Body of pancreas (tissue), 4 donors: ENCODE results near the gene CCDC68.

ENCODE experiments used
- POLR2A ChIP-seq, 3 donors: fragments of 450-650 bp; IDR thresholded peaks; one replicate each; pipeline ENCODE4 v1.6.1; 2016; ENCODE audit warnings: antibody characterized with exemption in 3 of 3, mild to moderate bottlenecking in 2 of 3
- TF ChIP-seq, protein P1 (sequence below), 7 experiments: fragments of 450-650 bp in 4 of 7; fragments of 200-600 bp in 3 of 7; sonication (generic) in 3 of 7; IDR thresholded peaks; one replicate each; pipeline ENCODE4 v1.5.1; 2016 to 2019; ENCODE audit warnings: antibody characterized with exemption in 7 of 7

DNA sequence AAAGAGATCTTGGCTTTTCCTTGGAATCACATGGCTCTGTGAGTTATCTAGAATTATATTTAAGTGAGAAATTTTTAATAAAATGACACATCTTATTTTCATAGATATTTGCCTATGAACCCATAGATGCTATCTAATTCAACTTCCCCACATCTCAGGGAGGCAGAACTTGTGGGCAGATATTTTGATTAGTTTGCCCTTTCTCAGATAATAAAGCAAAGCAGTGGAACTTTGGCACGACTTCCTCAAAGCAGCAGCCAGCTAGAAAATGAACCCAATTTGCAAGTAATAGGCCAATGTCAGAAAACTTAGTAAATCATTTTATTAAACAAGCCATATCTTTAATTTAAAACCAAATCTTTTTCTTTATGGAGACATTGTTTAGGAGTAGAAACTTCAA lies 98.3 kb downstream of the CCDC68 start:
- TF ChIP-seq, protein P1, sequence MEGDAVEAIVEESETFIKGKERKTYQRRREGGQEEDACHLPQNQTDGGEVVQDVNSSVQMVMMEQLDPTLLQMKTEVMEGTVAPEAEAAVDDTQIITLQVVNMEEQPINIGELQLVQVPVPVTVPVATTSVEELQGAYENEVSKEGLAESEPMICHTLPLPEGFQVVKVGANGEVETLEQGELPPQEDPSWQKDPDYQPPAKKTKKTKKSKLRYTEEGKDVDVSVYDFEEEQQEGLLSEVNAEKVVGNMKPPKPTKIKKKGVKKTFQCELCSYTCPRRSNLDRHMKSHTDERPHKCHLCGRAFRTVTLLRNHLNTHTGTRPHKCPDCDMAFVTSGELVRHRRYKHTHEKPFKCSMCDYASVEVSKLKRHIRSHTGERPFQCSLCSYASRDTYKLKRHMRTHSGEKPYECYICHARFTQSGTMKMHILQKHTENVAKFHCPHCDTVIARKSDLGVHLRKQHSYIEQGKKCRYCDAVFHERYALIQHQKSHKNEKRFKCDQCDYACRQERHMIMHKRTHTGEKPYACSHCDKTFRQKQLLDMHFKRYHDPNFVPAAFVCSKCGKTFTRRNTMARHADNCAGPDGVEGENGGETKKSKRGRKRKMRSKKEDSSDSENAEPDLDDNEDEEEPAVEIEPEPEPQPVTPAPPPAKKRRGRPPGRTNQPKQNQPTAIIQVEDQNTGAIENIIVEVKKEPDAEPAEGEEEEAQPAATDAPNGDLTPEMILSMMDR (IDR thresholded peaks at IDR 0.05), result no peak
- TF ChIP-seq POLR2A (IDR thresholded peaks at IDR 0.05), result no peak
